Stimulated activated CD8-positive, alpha-beta memory T cell treated with anti-CD3 and anti-CD28 coated beads, Interleukin-4, amount 100 ng/mL, for 48 hours (primary cell): ENCODE data around the gene CMTM3.
"Not testable (repeated sequence)": the region's sequence is repeated elsewhere in the genome, so short reads cannot be mapped to it uniquely, and the experiment has no call there.

ENCODE experiments used
- DNase-seq: peaks from one replicate; pipeline ENCODE4 v3.0.0-alpha.2; 2020

The CMTM3 gene, protein sequence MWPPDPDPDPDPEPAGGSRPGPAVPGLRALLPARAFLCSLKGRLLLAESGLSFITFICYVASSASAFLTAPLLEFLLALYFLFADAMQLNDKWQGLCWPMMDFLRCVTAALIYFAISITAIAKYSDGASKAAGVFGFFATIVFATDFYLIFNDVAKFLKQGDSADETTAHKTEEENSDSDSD

DNA sequence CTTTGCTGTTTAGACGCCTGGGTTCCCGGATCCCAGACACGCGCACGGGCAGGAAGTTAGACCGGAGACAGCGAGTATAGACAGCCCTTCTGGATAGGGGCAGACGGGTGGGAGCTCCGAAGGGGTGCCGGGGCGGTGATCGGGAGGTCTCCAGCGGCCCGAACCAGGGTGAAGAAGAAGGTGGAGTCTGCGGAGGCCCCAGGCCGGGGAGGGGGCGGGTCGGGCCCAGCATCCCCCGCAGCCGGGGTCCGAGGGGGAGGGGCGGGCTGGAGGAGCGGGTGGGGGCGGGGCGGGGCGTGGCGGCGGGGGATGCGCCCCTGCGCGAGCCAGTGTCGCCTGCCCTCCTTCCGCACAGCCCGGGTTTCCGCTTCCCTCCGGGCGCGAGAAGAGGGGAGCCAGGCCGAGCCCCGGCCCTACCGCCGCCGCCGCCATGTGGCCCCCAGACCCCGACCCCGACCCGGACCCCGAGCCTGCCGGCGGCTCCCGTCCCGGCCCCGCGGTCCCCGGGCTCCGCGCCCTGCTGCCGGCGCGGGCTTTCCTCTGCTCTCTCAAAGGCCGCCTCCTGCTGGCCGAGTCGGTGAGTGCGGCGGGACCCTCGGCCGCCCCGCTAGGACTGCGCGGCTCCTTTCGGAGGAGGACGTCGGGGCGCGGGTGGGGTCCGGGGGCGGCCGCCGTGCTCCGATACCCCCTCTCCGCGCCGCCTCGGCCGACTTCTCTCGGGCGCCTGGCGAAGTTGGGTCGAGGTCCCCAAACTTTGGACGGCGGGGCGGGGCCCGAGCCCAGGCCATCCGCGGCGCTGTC is at the start of gene CMTM3:
TSS of gene CMTM3 (plus strand) at position 329 of the 801 bp plus-strand sequence. CDS start at position 431, 102 bp downstream.
- peak; percentile 83 for DNase-seq

DNA sequence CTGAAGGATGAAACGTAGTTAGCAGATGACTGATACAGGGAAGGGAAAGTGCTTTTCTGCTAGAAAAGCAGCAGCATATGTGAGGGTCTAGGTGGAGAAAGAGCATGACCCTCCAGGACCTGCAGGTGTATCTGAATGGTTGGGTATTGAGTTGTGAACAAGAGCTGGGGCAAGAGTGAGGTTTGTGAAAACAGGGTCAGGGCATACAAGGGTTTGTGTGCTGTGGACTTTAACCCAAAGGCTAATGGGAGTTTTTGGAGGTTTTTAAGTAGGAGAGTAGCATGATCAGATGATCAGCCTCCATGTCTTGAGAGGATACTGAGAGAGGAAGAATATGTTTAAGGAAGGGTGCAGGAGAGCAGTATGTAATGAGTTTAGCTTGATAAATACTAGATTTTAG is 44.4 kb upstream of the CMTM3 start:
- no peak for DNase-seq

DNA sequence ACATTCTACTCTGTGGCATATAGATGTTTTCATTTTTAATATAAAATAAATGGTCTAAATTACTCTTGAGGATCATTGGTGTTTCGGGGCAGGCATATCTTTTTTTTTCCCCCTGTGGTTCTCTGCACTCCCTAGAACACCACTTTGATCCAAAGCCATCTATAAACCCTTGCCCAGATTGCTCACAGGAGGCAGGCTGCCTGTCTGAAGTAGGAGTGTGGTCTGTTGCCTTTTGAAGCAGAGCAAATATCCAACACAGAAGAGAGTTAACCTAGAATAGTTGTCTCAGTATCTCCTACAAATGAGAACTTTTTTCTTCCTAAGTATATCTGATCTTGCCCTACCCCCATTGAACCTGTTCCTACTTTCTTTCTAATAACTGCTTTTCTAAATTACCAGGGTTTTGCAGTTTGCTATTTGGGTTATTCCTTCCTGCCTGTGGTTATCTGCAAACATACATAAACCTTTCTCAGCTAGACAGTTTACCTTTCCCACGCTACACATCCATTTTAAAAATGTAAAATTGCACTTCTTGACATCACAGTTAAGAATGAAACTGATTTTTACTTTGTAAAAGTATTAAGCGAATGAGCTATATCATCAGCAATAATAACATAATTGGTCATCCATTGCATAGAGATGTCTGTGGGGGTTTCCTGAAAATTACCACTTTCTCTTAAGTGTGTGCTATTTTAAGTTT is 43.0 kb upstream of the CMTM3 start:
- DNase-seq = no peak

DNA sequence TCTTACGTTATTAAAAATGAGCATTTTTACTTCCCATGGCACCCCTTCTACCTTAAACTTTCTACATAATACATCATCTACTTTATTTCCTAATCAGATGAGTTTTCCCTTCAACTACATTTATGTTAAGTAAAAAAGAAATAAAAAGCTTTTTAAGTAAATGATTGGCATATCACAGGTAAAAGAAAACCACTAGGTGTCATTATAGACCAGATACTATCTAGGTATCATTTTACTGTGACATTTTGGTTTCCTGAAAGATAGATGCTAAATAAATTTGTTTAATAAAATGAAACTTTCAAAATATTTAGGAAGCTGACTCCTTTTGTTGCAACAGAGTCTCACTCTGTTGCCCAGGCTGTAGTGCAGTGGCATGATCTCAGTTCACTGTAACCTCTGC is 42.1 kb upstream of the CMTM3 start:
- no peak for DNase-seq

DNA sequence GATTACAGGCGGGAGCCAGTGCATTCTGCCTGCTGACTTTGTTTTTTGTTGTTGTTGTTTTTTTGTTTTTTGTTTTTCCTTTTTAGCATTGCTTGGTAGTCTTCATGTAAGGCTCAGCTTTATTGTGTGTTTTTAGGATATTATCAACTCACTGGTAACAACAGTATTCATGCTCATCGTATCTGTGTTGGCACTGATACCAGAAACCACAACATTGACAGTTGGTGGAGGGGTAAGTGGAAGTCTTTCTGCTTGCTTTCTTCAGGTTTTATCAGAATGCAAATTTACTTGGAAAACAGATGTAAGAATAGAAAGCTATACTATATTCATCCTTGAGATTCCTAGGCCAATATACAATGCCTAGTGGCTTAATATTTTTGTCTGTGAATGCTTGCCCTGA is 41.5 kb upstream of the CMTM3 start:
- no peak for DNase-seq

DNA sequence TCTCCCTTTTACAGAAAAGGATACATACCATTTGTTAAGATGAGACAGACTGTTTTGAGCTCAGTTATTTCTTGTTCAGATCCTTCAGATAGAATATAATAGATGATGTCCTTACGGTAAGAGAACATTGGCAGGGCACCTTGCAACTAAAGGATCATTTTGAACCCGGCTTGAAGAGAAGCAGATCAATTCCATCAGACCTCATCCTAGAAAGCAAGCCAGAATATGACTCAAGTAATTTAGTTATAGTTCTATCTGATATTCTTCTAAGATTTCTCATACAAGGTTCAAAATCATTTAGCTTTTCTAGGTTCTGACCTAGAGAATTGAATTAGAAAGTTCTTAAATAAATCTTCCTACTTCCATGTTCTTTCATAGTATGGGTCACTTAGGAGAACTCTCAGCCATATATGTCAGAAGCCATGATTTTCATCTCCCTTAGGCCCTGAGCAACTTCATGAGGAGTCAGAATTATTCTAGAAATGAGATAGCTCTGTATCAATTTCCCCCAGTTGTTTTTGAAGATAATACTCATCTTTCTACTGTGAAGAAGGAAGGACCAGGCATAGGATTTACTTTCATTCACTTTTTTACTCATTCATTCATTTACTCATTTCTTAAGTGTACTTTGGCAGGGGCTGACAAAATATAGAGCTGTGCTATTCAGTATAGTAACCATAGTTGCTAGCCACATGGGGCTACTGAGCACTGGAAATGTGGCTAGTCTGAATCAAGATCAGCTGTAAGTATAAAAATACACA is 40.8 kb upstream of the CMTM3 start:
- no peak for DNase-seq

DNA sequence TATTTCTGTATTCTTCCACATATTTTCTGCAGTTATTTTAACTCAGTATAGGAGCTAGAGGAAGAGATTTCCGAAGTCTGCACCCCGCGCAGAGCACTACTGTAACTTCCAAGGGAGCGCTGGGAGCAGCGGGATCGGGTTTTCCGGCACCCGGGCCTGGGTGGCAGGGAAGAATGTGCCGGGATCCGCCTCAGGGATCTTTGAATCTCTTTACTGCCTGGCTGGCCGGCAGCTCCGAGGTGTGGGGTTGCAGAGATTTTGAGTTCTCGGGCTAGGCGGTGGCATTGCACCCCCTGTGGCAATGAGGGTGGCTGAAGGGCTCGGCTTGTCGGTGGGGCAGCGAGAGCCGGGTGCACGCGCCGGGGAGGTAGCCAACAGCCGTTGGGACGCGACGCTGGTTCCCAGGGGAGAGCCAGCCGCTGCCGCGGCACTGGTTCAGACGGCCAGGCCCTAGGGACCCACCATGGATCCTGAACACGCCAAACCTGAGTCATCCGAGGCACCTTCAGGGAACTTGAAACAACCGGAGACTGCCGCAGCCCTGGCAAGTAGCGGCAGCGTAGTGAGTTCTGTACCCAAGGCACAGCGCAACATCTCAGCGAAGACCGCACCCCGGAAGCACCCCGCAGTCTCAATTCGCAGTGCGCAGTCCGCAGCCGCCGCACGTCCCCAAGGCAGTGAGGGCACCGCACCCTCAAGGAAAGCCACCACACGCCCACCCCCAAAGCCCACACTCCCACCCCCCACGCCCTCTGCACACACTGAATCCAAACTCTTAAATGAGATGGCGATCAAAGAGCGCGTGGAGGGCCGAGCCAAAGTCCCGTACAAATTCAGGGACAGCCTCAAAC is 38.2 kb upstream of the CMTM3 start, which contains the start of gene CMTM1:
TSS of gene CMTM1 (plus strand) at position 389 of the 851 bp plus-strand sequence. CDS start at position 464, 75 bp downstream.
- no peak for DNase-seq

DNA sequence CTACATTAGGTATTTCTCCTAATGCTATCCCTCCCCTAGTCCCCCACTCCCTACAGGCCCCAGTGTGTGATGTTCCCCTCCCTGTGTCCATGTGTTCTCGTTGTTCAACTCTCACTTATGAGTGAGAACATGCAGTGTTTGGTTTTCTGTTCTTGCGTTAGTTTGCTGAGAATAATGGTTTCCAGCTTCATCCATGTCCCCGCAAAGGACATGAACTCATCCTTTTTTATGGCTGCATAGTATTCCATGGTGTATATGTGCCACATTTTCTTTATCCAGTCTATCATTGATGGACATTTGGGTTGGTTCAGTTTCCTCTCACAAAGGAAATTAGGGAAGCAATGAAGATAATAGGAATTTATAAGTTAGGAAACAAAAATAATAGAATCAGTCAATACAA is 37.2 kb upstream of the CMTM3 start:
- DNase-seq = not testable (repeated sequence)

DNA sequence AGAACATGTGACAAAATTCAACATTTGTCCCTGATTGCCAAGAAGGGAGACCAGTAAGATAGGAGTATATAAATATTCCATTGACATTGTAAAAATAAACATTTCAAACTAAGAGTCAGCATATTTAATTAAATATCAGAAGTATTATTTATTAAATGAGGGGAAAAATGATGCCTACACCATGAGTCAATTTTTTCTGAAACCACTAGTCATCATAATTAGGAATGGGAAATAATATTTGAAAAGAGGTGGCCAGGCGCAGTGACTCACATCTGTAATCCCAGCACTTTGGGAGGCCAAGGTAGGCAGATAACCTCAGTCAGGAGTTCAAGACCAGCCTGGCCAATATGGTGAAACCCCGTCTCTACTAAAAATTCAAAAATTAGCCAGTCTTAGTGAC is 36.1 kb upstream of the CMTM3 start:
- DNase-seq = no peak

DNA sequence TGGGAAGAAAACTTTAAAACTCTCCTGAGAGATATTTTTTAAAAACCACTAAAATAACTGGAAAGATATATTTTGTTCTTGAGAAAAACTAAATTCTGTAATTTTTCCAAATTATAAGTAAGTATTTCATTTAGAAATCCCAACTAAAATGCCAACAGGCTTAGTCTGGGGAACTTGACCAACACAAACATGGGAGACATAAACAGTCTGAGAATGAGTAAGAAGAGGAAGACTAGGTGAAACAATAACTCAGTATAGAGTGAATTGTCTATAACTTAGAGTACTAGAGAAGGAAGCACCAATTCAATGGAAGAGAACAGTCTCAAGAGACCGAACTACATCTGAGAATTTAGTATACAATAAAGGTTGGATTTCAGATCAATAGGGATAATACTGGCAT is 35.4 kb upstream of the CMTM3 start:
- DNase-seq = no peak

DNA sequence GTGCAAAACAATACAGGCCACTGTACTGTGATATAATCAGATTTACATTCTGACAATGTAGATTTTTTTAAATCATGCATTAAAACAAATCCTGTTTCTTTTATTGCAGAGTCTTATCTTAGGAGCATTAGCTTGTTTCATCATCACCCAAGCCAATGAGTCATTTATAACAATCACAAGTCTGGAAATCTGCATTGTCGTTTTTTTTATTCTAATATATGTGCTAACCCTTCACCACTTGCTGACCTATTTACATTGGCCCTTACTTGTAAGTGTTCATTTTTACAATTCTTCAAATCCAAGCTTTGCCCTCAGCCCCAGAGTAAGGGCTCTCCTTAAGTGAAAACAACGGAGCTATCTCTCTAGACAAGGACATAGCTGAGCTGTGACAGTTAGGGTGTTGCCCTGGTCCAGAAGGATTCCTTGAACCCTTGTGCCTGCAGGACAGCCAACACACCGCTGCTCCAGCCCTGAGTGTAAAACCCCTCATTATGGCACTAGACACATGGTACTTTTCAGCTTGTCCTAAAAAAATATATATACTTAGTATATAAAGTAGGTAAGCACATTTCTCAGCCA is 34.6 kb upstream of the CMTM3 start:
- DNase-seq = no peak

DNA sequence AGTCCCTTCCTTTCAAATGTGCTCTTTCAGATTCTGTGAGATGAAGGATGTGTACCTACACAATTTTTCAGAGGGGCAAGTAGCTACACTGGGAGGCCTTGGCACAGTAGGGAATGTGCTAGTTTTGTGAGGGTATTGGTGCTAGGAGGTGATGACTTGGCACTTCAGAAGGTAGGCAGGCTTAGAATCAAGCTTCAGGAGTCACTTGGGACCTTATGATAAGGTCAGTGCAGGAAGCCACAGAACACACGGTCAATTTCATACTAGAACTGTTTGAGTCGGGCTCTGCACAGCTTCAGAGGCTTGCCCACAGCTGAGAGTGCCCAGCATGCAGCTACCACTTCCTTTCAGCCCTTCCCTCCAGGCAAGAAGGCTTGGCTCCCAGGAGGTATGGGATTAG is 32.1 kb upstream of the CMTM3 start:
- DNase-seq = no peak

DNA sequence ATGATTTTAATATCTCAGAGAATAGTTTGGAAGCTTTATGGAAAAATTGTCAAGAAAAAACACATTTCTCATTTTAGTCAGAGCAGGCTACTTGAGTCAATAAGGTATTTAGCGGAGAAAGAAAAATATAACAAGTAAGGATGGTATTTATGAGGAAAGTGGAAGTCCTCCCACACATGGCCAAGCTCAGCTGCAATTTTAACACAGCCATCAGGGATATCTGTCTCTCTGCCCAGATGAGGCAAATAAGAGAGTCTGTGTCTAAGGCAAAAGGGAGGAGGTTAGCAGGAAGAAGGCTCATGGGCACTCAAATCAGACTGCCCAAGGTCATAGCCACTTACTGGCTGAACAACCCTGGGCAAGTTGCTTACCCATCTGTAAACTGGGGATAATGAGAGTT is 30.4 kb upstream of the CMTM3 start:
- DNase-seq = no peak

DNA sequence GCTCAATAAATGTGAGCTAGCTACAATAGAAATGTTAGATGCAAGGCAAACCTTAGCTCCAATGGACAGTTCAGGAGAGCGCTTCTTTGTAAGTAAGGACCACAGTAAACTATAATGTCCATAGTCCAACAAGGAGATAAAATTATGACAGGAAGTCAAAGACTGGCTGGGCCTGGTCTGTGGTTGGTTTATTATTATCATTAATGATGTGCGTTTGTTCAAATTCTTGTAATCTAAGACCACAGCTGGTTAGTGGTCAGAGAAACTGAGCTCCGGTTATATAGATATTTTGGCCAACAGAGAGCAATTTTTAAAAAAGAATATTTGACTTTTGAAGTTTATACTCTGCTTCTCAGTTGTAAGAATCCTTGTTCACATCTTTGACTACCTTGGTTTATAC is 30.0 kb upstream of the CMTM3 start:
- DNase-seq = no peak

DNA sequence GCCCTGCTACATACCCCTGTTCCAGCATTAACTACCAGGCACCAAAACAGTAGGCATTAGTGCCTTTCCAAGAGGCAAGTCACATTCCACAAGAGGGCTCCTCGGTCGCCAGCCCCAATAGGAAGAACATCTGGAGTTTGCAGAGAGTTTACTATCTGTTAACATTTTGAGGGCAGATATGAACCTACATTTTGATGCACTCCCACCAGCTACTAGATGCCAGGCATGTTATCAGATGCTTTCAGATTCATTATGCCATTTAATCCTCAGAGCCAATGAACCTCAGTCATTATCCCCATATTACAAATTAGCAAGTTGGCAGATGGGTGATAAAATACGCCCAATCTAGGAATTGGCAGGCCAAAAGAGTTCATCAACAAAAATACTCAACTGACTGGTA is 29.4 kb upstream of the CMTM3 start:
- no peak for DNase-seq

DNA sequence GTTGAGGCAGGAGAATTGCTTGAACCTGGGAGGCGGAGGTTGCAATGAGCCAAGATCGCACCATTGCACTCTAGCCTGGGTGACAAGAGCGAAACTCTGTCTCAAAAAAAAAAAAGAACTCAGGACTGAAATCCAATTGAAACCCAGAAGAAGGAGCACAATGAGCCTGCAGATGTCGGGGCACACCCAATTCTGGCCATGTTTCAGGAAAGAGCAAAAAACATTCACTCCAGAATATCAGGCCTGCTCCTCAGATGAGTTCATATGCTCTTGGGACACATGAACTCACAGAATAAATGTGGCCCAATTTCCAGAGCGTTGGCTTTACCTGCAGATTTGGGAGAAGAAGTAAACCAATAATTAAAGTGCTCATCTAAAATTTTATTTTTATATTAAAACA is 28.2 kb upstream of the CMTM3 start:
- no peak for DNase-seq

DNA sequence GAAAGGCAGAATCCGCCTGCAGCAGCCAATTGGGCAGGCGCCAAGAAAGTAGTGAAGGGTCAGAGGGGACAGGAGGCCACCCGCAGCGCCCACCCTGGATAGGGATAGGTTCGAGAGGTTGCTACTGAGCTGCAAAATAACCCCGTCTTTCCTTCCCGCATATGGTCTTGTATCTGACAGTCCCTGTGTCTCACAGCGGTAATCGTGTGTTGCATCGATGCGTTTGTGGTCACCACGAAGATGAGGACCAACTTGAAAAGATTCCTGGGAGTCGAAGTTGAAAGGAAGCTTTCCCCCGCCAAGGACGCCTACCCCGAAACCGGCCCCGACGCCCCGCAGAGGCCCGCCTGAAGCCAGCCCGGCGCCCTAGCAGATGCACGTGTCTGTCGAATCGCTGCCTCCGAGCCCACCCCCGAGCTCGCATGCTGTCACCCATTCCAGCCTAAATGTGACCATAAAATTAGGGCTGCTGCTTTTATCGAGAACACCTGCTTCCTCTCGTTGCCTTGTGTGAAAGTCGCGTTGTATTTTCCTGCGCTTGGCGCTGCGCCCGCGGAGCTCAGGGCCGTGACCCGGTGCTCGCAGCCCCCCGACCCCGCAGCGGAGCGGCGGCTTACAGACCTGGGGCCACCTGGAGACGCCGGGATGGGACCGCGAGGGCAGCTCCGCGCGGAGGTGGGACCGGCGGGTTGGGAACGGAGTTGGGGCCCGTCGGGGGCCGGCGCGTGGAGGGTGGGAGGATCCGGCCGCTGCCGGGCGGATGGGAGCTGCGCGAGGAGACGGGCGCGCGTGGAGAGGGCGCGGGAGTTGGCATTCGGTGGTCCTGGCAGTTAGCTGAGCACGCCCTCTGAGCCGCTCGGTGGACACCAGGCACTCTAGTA is 25.6 kb upstream of the CMTM3 start, which contains the start of gene CMTM2:
TSS of gene CMTM2 (plus strand) at position 813 of the 881 bp plus-strand sequence. CDS start 145 bp downstream, outside the sequence.
- no peak for DNase-seq

DNA sequence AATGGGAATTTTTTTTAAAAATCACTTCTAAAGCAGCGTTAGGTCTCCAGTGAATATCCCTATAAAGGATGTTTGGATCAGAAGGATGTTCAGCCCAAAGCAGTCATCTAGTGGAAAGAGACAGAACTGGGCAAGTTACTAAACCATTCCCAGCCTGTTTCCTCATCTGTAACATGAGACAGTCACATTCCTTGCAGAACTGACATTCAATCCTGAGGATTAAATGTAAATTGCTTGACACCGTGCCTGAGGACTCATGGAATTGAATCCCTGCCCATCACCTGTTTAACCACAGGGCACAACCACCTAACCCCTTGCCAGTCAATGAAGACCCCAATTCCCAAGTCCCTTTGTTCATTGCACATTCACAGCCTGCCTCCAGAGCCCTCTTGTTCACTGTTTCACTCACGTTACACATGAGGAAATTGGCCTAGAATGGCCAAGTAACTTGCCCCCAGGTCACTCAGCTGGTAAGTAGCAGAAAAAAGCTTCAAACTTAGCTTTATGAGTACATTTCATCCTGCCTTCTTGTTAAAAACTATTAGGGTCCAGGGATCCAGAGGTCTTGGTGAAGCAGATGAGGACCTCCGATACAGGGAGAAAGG is 23.8 kb upstream of the CMTM3 start:
- no peak for DNase-seq

DNA sequence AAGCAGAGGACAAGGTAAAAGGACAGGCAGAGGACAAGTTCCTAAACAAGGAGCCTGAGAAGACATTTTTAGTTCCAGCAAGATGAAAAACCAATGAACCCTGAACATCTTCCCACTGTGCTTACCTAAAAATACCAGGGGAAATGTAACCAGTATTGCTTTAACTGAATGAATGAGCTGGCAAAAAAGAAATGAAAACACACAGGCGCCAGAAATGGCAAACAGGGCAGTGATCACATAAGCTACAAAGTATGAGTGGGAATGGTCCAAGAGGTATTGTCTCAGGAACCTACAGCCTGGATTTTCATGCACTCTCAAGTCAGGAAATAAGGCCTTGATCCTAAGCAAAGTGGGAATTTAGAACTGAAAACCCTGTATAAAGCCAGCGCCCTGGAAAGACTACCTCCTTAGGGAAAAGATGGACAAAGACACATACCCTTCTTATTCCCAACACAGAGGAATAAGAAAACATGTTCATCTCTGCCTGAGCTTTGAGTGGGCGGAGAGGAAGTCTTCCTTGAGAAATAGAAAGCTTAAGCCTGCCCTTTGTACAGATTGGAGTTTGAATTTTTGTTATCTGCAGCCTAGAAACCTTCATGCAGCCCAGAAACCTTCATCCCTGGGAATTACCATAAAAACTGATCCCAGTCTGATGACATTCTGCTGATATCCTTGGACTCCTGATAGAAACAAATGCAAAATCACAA is 23.1 kb upstream of the CMTM3 start:
- no peak for DNase-seq
